HEK293 (cell line): ENCODE results near the gene IL2.

Experiments used
- SP2 ChIP-seq: fragments of 450-650 bp; formaldehyde crosslinking; IDR thresholded peaks from 2 replicates; pipeline ENCODE4 v1.5.1; 2016; ENCODE audit warnings: missing biosample characterization, missing genetic modification characterization
- TF ChIP-seq, protein P1 (sequence below): fragments of 450-650 bp; formaldehyde crosslinking; IDR thresholded peaks from 2 replicates; pipeline ENCODE4 v1.5.1; 2016; ENCODE audit warnings: missing biosample characterization, missing genetic modification characterization, borderline replicate concordance

DNA sequence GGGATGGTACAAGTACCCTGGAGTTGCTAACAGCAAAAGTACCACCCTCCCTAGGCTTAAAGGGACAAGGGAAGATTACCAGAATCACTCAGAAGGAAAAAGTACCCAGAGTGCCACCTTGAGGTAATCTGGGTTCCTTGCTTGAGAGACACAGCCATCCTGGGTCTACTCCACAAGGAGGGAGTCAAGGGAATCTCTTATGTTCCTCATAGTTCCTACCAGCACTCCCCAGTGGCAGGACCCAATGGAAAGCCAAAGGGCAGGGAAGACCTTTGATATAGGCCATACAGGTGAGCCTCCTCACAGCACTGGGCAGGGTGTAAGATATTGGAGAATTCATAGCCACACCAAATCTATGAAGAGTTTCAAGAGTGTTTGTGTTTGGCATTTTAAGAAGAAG, 5.7 kb downstream of the IL2 start:
- TF ChIP-seq SP2 (tag by site-specific recombination) = no peak
- TF ChIP-seq, protein P1, sequence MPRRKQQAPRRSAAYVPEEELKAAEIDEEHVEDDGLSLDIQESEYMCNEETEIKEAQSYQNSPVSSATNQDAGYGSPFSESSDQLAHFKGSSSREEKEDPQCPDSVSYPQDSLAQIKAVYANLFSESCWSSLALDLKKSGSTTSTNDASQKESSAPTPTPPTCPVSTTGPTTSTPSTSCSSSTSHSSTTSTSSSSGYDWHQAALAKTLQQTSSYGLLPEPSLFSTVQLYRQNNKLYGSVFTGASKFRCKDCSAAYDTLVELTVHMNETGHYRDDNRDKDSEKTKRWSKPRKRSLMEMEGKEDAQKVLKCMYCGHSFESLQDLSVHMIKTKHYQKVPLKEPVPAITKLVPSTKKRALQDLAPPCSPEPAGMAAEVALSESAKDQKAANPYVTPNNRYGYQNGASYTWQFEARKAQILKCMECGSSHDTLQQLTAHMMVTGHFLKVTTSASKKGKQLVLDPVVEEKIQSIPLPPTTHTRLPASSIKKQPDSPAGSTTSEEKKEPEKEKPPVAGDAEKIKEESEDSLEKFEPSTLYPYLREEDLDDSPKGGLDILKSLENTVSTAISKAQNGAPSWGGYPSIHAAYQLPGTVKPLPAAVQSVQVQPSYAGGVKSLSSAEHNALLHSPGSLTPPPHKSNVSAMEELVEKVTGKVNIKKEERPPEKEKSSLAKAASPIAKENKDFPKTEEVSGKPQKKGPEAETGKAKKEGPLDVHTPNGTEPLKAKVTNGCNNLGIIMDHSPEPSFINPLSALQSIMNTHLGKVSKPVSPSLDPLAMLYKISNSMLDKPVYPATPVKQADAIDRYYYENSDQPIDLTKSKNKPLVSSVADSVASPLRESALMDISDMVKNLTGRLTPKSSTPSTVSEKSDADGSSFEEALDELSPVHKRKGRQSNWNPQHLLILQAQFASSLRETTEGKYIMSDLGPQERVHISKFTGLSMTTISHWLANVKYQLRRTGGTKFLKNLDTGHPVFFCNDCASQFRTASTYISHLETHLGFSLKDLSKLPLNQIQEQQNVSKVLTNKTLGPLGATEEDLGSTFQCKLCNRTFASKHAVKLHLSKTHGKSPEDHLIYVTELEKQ = no peak
